PFSK-1 (cell line): ENCODE data around the gene IFNA10.
"Not testable (repeated sequence)": the region's sequence is repeated elsewhere in the genome, so short reads cannot be mapped to it uniquely, and the experiment has no call there.

Source experiments
- SIN3A ChIP-seq: IDR thresholded peaks from 2 replicates; pipeline ENCODE4 v1.6.1; 2012; ENCODE audit warnings: mild to moderate bottlenecking, low read length, moderate library complexity, borderline replicate concordance; ENCODE audit not compliant: insufficient read depth
- TAF1 ChIP-seq: IDR thresholded peaks from 2 replicates; pipeline ENCODE4 v1.6.1; 2012; ENCODE audit warnings: low read length, control low read depth, borderline replicate concordance; ENCODE audit not compliant: insufficient read depth

DNA sequence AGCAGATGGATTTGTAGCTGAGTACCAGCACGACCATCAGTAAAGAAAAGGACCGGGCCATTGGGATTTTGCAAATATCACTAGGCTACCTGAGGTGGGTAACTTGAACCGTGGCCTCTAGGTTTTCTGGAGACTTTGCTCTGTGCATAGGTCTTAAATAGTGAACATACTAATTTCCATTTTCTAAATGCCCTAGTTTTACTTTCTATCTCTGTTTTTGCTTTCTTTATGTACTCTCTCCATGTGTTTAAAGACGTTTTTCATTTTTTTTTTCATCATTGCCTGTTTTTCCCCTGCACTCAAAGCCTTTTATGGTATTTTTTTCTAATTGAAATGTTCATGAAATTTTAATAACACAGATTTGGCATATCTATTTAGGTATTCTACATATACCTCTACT, 4.8 kb downstream of the IFNA10 start, which contains the start of gene IFNA7:
- TF ChIP-seq TAF1, SIN3A: not testable (repeated sequence)
